Activated T-helper 1 cell treated with Interleukin-2 at 50 U/mL for 16 hours (primary cell): Measurements from ENCODE around the gene CCNL2.
"Not testable (repeated sequence)": the region's sequence is repeated elsewhere in the genome, so short reads cannot be mapped to it uniquely, and the experiment has no call there.

Experiments used
- DNase-seq: peaks from one replicate; pipeline ENCODE4 v3.0.0-alpha.2; 2020; ENCODE audit warnings: low read depth

Gene CCNL2

DNA sequence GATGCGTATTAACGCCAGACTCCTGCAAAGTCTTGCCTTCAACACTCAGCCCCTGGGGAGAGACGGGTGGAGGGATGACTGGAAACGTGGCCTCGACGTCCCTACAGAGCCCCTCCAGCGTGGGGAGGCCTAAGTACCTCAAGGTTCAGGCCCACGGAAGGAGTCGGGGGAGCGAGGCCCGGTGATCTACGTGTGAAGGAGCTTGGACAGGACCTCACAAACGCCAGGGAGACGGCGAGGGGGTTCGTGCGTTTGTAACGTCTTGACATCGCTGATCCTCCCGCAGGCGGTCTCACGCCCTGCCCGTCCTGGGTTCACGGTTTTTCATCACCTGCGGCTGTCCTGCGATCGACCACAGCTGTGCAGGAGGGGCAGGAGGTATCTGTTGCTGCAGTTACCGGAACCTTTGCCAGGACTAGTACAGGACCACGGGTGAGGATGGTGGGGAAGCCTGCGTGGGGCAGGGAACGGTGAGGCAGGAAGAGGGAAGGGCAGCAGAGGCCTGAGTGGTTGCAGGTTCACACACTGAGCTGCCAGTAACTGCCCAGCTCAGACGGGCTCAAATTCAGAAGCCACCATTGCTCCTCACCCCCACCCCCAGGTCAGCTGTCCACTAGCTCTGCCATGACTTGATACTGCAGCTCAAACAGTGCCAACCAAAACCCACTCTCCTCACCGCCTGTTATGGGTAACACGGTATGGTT, 889 bp upstream of the CCNL2 start:
- no peak for DNase-seq

DNA sequence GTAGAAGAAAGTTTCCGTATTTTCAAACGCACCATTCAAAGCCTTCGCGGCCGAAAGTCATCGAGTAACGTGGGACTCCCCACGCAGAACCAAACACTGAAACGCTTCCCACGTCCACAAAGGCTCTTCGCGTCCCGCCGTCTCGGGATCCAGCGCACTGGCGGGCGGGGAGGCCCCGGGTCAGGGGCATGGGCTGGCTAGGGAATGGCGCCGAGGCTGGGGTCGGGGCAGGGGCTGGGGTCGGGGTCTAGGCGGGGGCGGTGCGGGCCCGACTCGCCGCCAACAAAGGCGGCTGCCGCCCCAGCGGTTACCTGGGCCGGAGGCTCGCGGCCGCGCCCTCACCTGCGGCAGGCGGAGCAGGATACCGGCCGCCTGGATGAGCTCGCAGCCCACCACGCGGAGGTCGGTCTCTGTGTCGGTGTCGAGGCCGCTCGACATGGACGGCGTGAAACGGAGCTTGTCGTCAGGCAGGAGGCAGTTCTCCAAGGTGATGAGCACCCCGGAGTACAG, 403 bp downstream of the CCNL2 start:
- DNase-seq = no peak

DNA sequence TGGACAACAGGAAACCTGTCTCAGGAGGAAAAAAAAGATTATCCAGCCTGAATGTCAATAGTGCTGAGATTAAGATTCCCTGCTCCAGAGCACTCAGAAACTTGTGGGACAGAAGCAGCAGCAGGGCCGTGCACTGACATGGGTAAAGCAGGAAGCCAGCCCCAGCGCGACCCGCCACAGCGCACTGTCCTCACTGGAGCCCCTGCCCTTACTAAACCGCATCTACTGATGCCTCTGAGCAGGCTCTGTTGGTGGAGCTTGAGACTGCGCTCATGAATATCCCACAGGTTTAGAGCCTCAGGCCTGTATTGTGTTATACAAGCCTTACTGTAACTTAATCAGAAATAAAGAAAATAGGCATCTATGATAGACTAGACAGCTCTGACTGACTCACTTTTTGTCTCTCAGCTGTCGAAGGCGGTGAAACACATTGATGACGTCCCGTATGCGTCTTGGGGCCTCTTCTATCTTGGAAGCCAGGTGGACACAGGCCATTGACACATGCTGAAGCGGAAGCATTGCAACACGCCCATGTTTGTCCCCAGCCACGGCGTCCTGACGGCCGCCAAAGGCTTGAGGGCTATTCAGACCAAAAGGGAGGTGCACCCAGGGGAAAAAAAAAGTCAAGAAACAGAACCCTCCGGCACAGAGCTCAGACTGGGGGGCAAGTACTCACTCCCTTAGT, 1.2 kb downstream of the CCNL2 start:
- no peak for DNase-seq

DNA sequence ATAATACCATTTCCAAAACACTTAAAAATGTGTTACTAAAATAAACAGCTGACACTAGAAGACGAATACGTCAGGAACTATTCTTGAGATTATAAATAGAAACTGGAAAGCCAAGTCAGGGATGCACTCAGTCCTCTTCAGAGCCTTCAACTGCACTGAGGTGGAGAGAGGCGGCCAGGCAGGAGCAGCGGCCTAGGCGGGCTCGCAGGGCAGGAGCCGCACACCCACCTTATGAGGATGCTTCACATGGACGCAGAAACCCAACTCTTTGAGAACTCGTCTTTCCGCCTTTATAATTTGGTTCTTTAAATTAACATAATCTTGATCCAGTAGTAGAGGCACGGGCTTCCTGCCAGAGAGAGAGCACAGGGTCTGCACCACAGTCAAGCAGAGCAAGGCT, 4.0 kb downstream of the CCNL2 start:
- no peak for DNase-seq

DNA sequence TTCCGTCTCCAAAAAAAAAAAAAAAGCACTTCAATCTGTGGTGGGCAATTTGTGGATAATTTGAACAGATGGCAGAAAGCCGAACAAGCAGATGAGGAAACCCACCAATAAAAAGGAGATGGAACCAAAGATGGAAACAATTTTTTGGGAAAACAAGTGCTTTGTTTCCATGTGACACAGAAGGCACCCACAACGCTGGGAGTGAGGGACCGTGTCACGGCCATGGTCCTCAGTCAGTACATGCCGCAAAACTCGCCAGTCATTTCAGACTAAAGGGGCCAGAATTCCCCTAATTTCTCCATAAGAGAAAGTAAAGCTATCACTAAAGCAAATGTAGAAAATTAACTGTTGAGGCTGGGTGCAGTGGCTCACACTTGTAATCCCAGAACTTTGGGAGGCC, 5.0 kb downstream of the CCNL2 start:
- no peak for DNase-seq

DNA sequence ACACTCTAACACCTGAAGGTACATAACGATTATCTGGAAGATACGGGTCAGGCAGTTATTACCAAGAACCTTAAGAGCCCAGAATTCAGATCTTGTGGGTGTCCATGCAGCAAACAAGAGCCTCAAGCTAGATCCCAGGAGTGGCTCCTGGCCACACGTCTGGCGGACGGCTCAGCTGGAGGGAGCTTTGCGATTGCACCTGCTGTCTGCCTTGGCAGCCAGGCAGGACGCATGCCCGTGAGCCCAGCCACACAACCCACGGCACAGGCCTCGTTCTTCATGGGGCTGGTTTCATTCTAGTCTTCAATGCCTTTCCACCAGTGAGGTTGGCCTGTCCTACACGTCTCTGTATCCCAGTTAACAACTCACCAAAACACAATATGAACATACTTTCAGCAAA, 5.7 kb downstream of the CCNL2 start:
- no peak for DNase-seq

DNA sequence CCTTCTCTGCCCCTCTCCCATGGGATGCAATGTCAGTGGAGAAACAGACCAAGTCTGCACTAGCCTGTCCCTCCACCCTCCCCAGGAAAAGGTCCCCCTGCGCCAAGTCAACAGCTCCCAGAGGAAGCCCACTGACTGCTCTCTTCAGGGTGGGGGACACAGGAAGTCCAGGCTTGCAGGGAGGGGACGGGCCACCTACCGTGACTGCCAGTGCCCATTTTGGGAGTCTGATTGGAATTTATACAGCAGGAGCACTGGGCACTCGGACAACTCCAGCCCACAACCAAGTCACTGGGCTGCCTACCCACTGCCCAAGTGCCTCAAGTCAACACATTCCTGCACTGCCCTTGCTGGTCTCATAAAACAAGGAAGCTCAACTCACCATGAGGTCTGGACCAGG, 6.1 kb downstream of the CCNL2 start:
- no peak for DNase-seq

DNA sequence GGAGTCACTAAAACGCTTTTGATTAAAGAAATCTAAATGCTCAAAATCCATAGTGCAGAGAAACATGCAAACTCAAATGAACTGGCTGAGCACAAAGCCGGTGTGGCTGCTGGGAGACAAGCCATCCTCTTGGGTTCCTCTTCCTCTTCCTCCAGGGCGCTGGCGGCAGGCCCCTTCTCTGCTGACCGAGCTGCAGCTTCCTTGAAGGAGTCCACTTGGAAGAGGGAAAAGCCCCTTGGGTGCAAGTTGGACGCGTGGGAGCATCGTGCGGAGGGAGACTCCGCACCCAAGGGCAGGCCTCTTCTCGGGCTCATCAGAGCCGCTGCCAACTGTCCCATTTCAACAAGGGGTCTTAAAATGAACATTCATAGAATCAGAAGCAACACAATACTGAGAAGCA, 7.9 kb downstream of the CCNL2 start:
- DNase-seq = no peak

DNA sequence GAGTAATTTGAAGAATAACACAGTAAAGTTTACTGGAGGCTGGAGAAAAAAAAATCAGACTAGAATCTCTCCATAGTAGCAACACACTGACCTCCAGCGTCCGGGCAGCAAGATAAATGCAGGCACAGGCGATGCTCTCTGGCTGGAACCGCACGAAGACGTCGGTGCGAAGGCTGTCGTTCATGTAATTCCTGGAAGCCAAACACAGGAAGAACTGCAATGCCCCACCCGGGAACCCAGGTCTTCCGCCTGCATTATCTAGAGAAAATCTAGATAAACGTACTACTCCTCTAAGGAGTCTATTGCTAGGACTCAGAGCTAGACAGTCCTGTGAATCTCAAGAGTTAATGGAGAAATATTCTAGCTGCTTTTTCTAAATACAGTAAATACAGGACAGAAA, 8.5 kb downstream of the CCNL2 start:
- no peak for DNase-seq

DNA sequence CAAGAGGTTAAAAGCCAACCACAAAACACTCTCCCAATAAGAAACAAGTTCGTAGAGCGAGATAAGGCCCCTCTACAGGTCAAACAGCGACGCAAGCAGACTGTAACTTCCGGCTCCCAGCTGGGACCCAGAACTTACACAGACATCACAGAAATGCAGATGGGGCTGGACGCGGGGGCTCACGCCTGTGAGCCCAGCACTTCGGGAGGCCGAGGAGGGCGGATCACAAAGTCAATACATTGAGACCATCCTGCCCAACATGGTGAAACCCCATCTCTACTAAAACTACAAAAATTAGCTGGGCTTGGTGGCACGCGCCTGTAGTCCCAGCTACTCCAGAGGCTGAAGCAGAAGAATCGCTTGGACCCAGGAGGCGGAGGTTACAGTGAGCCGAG, 11.1 kb downstream of the CCNL2 start:
- DNase-seq = no peak

DNA sequence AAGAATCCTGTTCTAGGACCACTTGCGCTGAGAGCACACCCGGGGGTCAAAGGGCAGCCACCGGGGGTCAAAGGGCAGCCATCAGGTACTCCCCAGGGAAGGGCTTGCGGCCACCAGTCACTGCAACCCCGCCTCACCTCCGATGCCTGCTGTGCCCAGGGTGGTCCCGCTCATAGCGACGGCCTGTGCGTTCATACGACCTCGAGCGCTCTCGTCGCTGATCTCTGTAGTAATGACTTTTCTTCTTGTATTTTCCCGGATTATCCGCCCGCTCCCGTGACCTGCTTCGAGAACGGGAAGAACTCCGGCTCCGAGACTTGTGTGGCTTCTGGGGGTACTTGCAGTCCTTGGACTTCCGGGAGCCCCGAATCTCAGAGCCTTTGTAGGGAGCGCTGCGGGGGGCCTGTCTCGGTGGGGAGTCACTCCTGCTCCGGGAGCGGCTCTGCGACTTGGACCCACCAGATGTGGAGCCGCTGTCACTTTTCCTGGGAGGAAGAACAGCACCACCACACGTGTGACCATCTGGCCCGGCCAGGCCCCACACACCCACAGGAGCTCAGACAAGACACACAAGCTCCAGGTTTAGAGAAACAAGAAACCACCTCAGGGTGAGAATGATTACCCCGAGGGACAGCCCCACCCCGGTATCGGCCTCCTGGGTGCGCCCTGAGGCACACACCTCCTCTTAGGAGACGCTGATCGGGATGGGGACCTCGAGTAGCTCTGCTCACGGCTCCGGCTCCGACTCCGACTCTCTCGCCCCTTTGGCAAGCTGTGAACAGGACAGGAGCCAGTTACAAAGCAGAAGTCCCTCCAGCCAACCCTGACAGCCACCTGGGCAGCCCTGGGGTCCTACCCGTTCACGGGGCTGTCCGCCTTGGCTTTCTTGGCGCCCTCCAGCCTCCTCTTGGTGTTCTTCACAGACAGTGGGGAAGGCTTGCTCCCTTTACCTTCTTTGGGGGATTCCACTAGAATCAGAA, 11.7 kb downstream of the CCNL2 start:
- DNase-seq = no peak

DNA sequence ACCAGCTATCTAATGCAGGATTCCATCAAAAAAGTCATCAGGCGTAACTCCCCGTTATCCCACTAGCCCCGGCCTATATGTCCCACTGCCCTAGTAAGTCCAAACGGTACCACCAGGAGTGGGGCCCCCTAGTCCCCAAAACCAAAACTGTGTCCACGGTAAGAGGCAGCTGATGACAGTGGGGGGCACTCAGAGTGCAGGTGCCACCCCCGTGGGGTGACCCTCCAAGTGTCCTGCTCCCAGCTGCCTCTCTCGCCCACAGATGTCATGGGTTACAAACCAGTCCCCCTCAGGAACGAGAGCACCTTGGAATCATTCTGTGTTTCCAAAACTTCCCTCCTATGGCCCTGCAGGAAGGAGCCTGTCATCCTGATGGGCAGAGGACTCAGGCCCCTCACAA, 13.2 kb downstream of the CCNL2 start:
- DNase-seq = no peak

DNA sequence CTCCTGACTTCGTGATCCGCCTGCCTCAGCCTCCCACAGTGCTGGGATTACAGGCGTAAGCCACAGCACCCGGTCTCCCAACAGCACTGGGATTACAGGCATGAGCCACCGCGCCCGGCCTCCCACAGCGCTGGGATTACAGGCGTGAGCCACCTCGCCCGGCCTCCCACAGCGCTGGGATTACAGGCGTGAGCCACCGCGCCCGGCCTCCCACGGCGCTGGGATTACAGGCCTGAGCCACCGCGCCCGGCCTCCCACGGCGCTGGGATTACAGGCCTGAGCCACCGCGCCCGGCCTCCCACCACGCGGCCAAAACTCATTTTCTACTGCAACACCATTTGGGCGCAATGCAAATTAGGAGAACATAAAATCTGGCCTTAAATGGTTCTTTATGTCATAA, 13.8 kb downstream of the CCNL2 start:
- not testable (repeated sequence) for DNase-seq

DNA sequence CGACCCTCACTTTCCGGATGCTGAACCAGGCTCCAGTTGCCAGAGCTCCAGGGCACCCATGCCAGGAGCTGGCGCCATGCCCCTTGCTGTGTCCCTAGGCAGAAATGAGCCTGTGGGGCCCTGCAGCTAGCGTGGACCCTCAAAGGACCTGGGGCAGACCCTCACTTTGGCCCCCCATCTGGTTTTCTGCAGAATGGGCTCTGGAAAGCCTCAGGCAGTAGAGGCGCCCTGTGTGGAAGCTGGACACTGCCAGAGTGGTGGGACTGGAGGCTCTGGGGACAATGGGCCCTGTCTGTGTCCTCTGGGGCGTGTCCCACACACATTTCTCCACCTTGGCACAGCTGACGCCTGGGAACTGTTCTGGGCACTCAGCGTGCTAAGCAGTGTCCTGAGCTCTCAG, 17.8 kb downstream of the CCNL2 start:
- no peak for DNase-seq

DNA sequence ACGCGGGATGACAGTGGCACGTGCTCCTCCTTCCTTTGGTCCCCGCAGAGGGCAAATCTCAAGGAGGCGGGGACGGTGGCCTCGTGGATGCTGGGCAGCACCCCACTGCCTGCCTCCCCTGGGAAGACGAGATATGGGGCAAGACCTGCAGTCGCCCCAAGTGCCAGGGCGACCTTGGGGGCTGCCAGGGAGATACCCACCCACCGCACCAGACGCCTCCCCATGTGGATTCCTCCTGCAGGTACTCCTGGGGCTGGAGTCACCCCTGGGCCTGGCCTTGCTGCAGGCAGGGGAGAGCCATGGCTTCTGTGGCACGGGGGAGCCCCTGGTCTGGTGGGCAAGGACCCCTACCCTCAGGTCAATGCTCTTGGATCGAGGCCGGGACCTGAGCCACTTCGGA, 18.3 kb downstream of the CCNL2 start:
- no peak for DNase-seq

DNA sequence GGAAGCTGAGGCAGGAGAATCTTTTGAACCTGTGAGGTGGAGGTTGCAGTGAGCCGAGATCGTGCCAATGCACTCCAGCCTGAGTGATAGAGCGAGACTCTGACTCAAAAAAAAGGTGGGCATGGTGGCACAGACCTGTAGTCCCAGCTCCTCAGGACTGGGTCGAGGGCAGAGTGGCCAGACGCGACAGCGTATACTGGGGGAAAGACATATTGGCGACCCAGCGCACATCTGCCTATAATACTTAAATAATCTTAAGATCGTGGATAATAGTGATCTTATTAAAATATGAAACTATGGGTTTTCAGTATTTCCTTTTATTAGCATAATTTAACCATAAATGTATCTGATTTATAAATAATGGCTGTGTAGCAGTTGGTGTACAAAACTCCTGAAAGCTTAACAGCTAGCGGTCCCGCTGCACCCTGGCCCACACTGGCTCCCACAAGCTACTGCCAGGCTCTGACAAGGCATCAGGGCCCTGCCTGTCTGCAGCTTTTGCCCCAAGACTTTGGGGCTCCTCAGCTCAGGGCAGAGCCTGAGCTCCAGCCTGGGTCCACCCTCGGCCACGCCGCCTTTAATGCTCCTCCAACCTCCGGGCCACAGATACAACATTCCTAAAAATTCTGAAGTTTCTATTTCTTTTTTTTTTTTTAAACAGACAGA, 21.5 kb downstream of the CCNL2 start:
- DNase-seq = no peak

DNA sequence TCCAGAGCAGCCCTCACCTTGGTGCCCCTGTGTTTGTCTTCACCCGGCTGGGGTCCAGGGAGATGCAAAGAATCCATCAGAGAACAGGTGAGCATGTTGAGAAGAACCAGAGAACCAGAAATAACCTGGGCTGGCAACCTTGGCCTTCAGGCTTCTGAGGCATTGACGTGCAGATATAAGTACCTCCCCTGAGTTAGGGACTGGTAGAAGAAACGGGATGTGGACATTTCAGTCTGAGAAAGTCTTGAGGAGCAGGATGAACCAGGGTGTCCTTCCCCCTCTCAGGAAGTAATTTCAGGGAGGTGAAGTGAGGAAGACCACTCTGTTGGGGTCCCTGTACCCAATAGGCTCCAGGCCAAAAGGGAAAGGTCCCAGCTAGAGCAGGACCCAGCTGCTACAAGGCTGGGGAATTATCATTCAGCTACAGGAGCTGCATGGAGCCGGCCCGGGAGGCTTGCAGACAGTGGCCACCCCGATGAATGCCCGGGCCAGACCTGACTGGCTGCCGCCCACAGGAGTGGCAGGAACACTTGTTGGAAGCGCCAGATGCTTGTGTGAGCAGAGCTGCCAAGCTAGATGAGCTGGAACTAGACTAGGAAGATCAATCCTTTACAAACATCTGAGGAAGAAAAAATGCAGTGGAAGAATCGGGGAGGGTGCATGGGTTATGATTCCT, 22.4 kb downstream of the CCNL2 start:
- DNase-seq = no peak

DNA sequence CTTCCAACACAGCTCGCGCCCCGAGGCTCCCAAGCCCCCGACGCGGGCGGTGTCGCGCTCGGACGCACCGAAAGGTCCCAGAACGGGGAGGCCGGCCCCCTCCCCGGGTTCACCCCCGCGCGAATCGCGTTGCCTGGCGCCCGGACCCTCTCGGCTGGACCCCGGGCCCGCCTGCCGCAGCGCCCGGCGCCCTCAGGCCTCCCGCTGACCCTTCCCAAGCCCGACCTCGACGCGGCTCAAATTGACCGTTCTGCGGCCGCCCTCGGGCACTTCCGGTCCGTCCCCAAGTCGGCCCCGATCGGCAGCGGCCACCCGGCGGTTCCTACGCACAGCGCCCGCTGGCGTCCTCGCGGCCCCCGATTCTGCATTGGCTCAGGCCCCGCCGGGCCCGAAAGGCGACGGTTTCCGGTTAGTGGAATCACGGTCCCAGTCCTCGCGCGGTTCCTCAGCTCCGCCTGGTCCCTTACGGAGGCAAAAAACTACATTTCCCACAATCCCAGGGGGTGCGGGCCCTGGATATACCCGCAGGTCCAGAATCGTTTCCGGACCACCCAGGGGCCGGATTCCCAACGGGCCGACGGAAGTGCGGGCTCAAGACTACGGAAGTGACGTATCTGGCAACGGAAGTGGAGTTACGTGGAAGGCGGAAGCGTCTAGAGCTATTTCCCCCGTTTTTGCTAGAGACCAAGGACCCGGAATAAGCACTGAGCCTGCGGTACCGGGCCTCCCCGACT, 24.0 kb downstream of the CCNL2 start, which contains the start of gene AURKAIP1:
AURKAIP1 (minus strand) TSS at position 279 of the 734 bp plus-strand sequence. CDS start 451 bp downstream, outside the sequence.
- DNase-seq = peak; percentile 92

DNA sequence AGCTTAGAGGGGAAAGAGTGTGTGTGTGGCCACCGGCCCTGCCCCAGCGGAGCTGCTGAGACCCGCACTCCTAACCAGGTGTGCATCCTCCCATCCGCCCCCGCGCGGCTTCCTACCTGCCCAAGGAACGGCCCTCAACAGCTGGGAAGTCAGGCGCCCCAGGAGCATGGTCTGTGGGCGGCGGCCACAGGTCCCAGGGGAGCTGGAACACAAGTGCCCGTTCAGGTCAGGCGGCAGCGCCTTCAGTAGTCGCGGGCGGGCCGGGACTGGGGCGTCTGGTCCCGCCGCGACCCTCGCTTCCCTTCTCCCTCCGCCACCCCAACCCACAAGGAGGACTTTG, 24.6 kb downstream of the CCNL2 start:
- DNase-seq = no peak

DNA sequence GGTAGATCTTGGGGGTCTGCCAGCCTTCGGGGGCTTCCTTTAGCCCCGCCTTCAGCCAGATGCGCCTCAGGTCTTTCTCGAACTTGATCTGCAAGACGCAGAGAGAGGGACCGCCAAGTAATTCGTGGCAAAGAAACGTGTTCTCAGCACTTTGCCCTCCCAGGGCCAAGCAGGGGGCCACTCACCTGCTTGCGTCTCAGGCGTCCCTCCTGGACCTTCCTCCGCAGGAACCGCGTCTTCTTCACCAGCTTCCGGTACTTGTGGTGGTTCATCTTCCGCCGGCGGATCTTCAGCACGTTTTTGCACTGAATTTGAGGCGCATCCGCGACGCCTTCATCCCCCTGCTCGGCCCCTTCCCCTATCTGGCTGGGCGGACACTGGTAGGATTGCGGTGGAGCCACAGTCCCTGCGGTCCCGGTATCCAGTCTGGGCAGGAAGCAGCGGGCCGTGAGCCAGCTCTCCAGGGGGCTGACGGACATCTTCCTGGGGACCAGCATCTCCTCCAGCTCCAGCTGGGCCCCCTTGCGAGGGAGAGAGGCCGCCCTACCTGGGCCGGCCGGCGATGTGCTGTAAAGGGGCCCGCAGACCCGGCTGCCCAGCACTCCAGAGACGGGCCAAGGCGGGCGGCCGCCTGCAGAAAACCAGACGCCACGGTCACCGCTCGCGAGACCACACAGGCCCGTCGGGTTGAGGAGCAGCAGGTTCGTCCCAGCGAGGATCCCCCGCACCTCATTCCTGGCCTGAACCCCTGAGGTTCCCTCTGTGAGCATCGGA, 25.1 kb downstream of the CCNL2 start:
- no peak for DNase-seq
